Neural cell (in vitro differentiated cells): ENCODE results near the gene TMEM232. TPM values are rescaled to one million over a fixed set of nuclear protein-coding genes. Genes with fewer than 3 reads are reported as not detected.

ENCODE experiments used
- H2AFZ ChIP-seq: fragments of 200-600, 300-800 bp; sonication (generic), shearing (Covaris generic); 2 replicates; pipeline ENCODE4 v1.6.0; 2014; ENCODE audit warnings: low read depth, mild to moderate bottlenecking, antibody characterized with exemption, low read length, moderate library complexity
- H3F3A ChIP-seq: fragments of 200-600 bp; shearing (Covaris generic); 2 replicates; pipeline ENCODE4 v1.6.1; 2016; ENCODE audit warnings: mild to moderate bottlenecking, moderate library complexity, mixed read lengths, antibody characterized with exemption, low read length; ENCODE audit not compliant: insufficient read depth, poor library complexity, severe bottlenecking
- H3K27ac ChIP-seq: fragments of 200-600, 300-800 bp; sonication (generic), shearing (Covaris generic); 2 replicates; pipeline ENCODE4 v1.5.1; 2014; ENCODE audit warnings: mild to moderate bottlenecking, low read length, moderate library complexity
- H3K27me3 ChIP-seq: fragments of 300-800, 200-600 bp; sonication (generic), shearing (Covaris generic); 2 replicates; pipeline ENCODE4 v1.6.0; 2014; ENCODE audit warnings: mild to moderate bottlenecking, low read depth, low read length, moderate library complexity; ENCODE audit not compliant: insufficient read depth
- H3K36me3 ChIP-seq: fragments of 300-800, 200-600 bp; sonication (generic), shearing (Covaris generic); 2 replicates; pipeline ENCODE4 v1.5.1; 2014; ENCODE audit warnings: mild to moderate bottlenecking, antibody characterized with exemption, low read length, moderate library complexity; ENCODE audit not compliant: insufficient read depth
- H3K4me2 ChIP-seq: fragments of 300-800, 200-600 bp; sonication (generic), shearing (Covaris generic); 2 replicates; pipeline ENCODE4 v1.6.0; 2014; ENCODE audit warnings: mild to moderate bottlenecking, low read length
- H3K4me3 ChIP-seq: fragments of 300-800, 200-600 bp; sonication (generic), shearing (Covaris generic); 2 replicates; pipeline ENCODE4 v1.5.1; 2014; ENCODE audit warnings: mild to moderate bottlenecking, low read length, moderate library complexity
- H3K79me2 ChIP-seq: fragments of 200-600 bp; shearing (Covaris generic); replicated peaks from 2 replicates; pipeline ENCODE4 v1.6.0; 2014; ENCODE audit warnings: mild to moderate bottlenecking, low read length, moderate library complexity; ENCODE audit not compliant: insufficient read depth
- H3K9ac ChIP-seq: fragments of 300-800, 200-600 bp; sonication (generic), shearing (Covaris generic); 2 replicates; pipeline ENCODE4 v1.6.1; 2016; ENCODE audit warnings: mild to moderate bottlenecking, low read length, mixed read lengths
- H3K9me2 ChIP-seq: fragments of 200-600 bp; shearing (Covaris generic); 2 replicates; pipeline ENCODE4 v1.6.1; 2016; ENCODE audit warnings: mild to moderate bottlenecking, low read length, mixed read lengths; ENCODE audit not compliant: insufficient read depth
- H3K9me3 ChIP-seq: fragments of 200-600, 300-800 bp; sonication (generic), shearing (Covaris generic); 2 replicates; pipeline ENCODE4 v1.6.1; 2016; ENCODE audit warnings: mild to moderate bottlenecking, mixed run types, low read length, moderate library complexity, mixed read lengths
- H4K20me1 ChIP-seq: fragments of 200-600 bp; shearing (Covaris generic); 2 replicates; pipeline ENCODE4 v1.6.1; 2016; ENCODE audit warnings: mild to moderate bottlenecking, mixed run types; ENCODE audit not compliant: insufficient read depth
- CTCF ChIP-seq: fragments of 450-650 bp; IDR thresholded peaks from 2 replicates; pipeline ENCODE4 v1.5.1; 2014; ENCODE audit warnings: antibody characterized with exemption, mild to moderate bottlenecking, moderate library complexity; ENCODE audit not compliant: poor library complexity, severe bottlenecking
- EP300 ChIP-seq: fragments of 450-650 bp; conservative IDR thresholded peaks from 2 replicates; pipeline ENCODE4 v1.6.1; 2014; ENCODE audit warnings: antibody characterized with exemption, mild to moderate bottlenecking, moderate library complexity; ENCODE audit not compliant: poor library complexity, severe bottlenecking
- EZH2 ChIP-seq: fragments of 200-600, 300-800 bp; shearing (Covaris generic), sonication (generic); IDR thresholded peaks from 2 replicates; pipeline ENCODE4 v1.6.1; 2014; ENCODE audit warnings: antibody characterized with exemption, low read length, borderline replicate concordance, mild to moderate bottlenecking; ENCODE audit not compliant: insufficient read depth, poor library complexity, severe bottlenecking
- MXI1 ChIP-seq: fragments of 450-650 bp; conservative IDR thresholded peaks from 2 replicates; pipeline ENCODE4 v1.6.1; 2014; ENCODE audit warnings: antibody characterized with exemption, mild to moderate bottlenecking; ENCODE audit not compliant: poor library complexity, severe bottlenecking
- POLR2AphosphoS5 ChIP-seq: IDR thresholded peaks from 2 replicates; pipeline ENCODE4 v1.6.1; 2012
- RAD21 ChIP-seq: fragments of 450-650 bp; conservative IDR thresholded peaks from 2 replicates; pipeline ENCODE4 v1.6.1; 2014; ENCODE audit warnings: antibody characterized with exemption, mild to moderate bottlenecking, moderate library complexity
- REST ChIP-seq: IDR thresholded peaks from 2 replicates; pipeline ENCODE4 v1.6.1; 2012; ENCODE audit warnings: borderline replicate concordance
- SMC3 ChIP-seq: fragments of 450-650 bp; conservative IDR thresholded peaks from 2 replicates; pipeline ENCODE4 v1.6.1; 2014; ENCODE audit warnings: antibody characterized with exemption, mild to moderate bottlenecking, moderate library complexity; ENCODE audit not compliant: poor library complexity
- TAF1 ChIP-seq: IDR thresholded peaks from 2 replicates; pipeline ENCODE4 v1.6.1; 2012; ENCODE audit warnings: low read depth
- polyA plus RNA-seq: library from polyadenylated mRNA; depleted of rRNA; stranded (reverse); fragments of >200 nt; gene quantifications from 2 replicates; pipeline ENCODE4 v1.2.3, GENCODE V29; 2014

Gene TMEM232
- polyA plus RNA-seq, 1 donor from 2014 or later, result 7.4 TPM

- no peaks in the 10 kb centered on the region for H4K20me1 ChIP-seq
- H3K4me2 ChIP-seq, result no peak overlapping the region
- no peak overlapping the region for H3K9ac ChIP-seq
- no peaks in the 10 kb centered on the region for H3K27me3 ChIP-seq
- TF ChIP-seq REST (no peak), SMC3 (no peak), CTCF (no peak), MXI1 (no peak), TAF1 (no peak), RAD21 (no peak), EP300 (no peak), EZH2 (no peak), POLR2AphosphoS5 (no peak)
- no peaks in the 10 kb centered on the region for H3K36me3 ChIP-seq
- H3F3A ChIP-seq, result no peaks in the 10 kb centered on the region
- H3K4me3 ChIP-seq, result no peak overlapping the region
- H3K9me3 ChIP-seq, result no peaks in the 10 kb centered on the region
- H3K79me2 ChIP-seq, result no peaks in the 10 kb centered on the region
- no peaks in the 10 kb centered on the region for H3K9me2 ChIP-seq
- H2AFZ ChIP-seq, result no peak overlapping the region
- no peak overlapping the region for H3K27ac ChIP-seq
Observed at GRCh38 chr5:110413856-110414255, 312.6 kb downstream of the TMEM232 start.

GRCh38 chr5:110409571-110409970, 316.9 kb downstream of the TMEM232 start:
- Histone ChIP-seq H3K27ac (no peak overlapping the region), H2AFZ (no peak overlapping the region), H3K36me3 (no peaks in the 10 kb centered on the region), H3K9me2 (no peaks in the 10 kb centered on the region), H3K79me2 (no peaks in the 10 kb centered on the region), H3K27me3 (no peaks in the 10 kb centered on the region), H3K9ac (no peak overlapping the region), H3F3A (no peaks in the 10 kb centered on the region), H3K4me3 (no peak overlapping the region), H3K9me3 (no peaks in the 10 kb centered on the region), H4K20me1 (no peaks in the 10 kb centered on the region), H3K4me2 (no peak overlapping the region)
- no peak for TF ChIP-seq TAF1
- TF ChIP-seq REST, result no peak
- no peak for TF ChIP-seq RAD21
- no peak for TF ChIP-seq POLR2AphosphoS5
- no peak for TF ChIP-seq MXI1
- no peak for TF ChIP-seq EZH2
- no peak for TF ChIP-seq SMC3
- no peak for TF ChIP-seq CTCF
- no peak for TF ChIP-seq EP300
